ENCODE data around the gene PLD1.
"Not testable (repeated sequence)": the region's sequence is repeated elsewhere in the genome, so short reads cannot be mapped to it uniquely, and the experiment has no call there.

The PLD1 gene

DNA sequence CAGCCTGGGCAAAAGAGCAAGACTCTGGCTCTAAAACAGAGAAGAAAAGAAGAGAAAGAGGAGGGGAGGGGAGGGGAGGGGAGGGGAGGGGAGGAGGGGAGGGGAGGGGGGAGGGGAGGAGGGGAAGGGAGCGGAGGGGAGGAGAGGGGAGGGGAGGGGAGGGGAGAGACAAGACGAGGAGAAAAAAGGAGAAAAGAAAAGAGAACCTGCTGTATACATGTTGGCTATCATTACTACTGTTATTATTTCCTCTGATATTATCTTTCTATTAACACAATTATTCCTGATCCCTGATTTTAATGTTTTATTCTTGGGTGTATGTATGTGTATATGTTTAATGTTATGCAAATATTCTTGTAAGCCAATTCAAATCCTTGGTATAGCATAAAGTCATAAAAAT lies 46.9 kb downstream of the PLD1 start:
- no peak for DNase-seq

DNA sequence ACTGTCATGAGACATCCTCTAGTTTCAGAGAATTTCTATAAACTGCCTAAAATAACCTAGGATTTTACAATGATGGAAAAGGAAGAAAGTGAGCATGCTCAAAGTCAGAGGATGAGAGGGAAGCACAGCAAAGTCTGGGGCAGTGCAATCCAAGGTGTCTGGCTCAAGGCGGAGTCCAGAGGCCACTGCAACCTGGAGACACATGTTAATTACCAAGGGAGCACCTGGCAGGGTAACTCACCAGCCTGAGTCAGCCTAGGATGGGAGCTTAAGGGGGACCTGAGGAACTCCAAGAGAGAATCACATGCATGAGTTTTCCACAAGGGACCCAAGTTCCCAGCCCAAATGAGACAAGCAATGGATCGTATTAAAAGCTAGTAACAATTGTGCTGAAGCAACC lies 49.8 kb downstream of the PLD1 start:
- DNase-seq, result no peak

- no peak for DNase-seq
These were observed 52.2 kb downstream of the PLD1 start for GRCh38 chr3:171758109-171758508.

- no peak for DNase-seq
These were observed 52.8 kb downstream of the PLD1 start for GRCh38 chr3:171757361-171758034.

GRCh38 chr3:171755656-171756055 lies 54.6 kb downstream of the PLD1 start:
- DNase-seq, result no peak

- no peak for DNase-seq
These were observed 55.2 kb downstream of the PLD1 start for GRCh38 chr3:171755015-171755589.

DNA sequence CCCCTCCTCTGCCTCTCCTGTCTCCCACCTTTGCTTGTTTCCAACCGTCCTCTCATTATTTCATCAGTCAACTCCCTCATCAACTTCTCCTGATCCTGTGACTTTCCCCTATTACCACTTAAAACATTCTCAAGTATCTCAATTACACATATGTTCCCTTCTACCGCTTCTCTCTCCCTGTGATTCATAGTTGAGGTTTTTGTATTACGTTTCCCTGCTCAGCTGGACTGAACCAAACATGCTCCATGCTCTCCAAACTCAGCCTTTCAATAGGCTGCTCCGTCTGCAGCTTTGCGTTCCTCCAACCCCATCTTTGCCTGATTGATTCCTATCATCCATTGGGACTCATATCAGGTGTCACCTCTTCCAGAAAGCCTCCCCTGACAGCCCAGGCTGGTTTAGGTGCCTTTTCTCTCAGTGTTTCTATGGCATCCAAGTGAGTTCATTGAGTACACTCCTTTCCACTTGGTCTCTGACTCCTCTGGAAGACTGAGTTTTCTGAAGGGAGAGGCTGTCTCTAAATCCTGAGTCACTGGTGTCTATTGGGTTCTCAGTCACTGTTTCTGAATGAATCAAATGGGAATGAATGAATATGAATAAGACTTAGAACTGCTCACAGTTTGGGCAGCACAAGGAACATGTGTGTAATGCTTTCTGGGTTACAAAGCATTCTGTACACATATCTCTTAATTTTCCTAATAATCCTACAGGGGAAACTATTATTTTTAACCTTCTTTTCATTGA lies 56.4 kb downstream of the PLD1 start:
- DNase-seq, result no peak

DNA sequence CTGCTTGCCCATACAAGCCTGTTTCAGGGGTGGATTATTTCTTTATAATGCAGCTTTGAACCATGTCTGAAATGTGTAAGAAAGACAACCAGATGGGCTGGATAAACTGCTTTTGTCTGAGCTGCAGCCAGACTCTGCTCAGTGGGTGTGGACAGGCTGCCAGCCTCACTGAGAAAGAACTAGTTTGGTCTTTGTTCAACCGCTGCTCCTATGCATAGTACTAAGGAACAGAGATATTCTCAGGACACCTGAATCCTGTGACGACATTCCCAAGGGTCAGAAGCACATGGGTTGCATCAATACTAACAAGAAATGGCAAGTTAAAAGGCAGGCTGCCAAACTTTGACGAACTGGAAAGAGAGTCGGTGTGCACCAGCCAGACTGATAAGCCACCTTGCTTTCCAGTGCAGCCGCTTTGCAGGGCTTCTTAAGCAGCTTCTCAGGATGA lies 57.2 kb downstream of the PLD1 start:
- no peak for DNase-seq

DNA sequence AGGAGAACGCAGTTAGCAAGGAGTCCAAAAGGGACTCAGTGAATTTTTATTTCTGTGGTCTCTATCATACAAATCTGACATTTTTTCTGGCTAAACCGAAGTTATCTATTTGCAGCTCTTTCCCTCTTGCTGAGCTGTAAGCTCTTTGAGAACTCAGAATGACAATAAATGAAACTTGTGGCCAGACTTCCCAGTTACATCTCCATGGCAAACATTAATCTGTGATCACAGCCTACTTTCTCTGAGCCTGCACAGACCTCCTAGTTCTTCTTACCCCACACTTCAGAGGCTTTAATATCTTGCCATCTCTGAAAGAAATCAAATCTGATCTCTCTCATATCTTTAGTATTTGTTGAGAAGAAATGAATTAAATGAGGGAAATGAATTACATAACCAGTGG lies 58.0 kb downstream of the PLD1 start:
- no peak for DNase-seq

DNA sequence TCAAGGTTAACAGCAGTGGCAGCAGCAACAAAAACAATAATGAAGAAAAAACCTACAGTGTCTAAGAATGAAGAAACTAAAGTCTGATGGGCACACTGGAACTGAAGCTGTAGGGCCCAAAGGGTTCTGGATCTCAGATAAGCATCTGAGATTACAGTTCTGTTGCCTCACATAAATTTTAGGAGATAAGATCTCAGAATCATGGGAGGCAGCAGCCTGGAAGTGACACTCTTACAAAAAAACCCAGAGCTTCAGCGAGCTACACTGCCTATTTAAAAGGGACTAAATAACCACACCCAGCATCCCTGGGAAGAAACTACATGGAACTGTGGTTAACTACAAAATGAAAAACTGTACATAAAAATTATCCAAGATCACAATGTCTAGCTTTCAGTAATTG lies 61.2 kb downstream of the PLD1 start:
- no peak for DNase-seq

DNA sequence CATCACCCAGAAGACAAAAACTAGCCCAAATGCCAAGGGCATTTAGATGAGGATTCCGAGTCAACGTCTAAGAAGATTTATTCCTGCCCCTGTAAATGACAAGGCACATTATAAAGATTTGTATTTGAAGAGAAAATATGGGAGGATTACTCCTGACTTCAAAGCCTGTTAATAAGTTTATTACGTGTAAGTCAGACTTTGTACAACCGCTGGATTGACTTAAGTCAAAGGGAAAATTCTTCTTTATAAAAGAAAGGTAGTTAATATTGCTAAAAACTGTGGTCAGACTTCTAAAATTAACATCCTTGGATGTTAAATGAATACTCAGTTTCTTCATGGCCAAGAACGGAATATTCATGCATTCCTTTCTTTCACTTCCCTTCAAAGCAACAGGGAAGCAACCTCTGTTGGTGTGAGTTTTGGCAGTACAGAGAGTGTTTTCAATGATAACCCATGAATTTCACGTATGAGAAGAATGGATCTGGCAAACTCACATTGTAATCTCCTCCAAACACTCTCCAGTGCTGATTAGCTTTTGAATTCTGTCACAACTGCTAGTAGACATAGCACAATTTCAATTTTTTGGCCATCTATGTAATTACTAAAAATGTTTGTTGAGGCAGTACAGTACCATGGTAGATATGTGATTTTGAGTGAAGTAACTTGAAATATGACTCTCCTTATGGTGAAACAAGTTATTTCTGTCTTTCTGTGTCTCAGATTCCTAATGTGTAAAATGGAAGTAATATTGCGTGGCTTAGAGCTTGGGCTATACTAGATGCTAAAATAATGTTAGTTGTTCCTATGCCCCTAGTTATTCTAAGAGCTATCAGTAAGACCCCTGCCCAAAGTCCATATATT lies 62.0 kb downstream of the PLD1 start:
- DNase-seq, result no peak

- DNase-seq, result no peak
These were observed 62.9 kb downstream of the PLD1 start for GRCh38 chr3:171747223-171747920.

DNA sequence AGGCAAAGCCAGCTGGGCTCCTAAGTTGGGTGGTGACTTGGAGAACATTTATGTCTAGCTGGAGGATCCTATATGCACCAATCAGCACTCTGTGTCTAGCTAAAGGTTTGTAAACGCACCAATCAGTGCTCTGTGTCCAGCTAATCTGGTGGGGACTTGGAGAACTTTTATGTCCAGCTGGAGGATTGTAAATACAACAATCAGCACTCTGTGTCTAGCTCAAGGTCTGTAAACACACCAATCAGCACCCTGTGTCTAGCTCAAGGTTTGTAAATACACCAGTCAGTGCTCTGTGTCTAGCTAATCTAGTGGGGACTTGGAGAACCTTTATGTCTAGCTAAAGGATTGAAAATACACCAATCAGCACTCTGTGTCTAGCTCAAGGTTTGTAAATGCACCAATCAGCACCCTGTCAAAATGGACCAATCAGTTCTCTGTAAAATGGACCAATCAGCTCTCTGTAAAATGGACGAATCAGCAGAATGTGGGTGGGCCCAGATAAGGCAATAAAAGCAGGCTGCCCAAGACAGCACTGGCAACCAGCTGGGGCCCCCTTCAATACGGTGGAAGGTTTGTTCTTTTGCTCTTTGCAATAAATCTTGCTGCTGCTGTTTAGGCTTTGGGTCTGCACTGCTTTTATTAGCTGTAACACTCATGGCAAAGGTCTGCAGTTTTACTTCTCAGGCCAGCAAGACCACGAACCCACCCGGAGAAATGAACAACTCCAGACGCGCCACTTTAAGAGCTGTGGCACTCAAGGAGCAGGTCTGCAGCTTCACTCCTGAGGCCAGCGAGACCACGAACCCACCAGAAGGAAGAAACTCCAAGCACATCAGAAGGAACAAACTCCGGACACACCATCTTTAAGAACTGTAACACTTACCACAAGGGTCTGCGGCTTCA lies 63.7 kb downstream of the PLD1 start:
- not testable (repeated sequence) for DNase-seq

DNA sequence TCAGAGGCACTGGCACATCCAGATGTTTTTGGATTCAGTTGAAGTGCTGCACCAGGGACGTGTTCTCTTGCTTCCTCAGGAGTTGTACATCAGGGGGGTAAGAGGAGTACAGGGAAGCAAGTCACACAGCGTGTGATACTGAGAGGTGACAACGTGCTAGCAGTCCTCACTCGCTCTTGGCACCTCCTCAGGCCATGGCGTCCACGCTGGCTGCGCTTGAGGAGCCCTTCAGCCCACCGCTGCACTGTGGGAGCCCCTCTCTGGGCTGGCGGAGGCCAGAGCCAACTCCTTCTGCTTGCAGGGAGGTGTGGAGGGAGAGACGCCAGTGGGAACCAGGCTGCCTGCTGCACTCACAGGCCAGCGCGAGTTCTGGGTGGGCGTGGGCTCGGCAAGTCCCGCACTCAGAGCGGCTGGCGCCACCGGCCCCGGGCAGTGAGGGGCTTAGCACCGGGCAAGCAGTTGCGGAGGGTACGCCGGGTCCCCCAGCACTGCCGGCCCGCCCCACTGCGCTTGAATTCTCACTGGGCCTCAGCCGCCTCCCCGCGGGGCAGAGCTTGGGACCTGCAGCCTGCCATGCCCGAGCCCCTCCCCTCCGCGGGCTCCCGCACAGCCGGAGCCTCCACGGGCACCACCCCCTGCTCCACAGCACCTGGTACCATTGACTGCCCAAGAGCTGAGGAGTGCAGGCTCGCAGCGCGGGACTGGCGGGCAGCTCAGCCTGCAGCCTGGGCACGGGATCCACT lies 64.5 kb downstream of the PLD1 start:
- no peak for DNase-seq

- no peak for DNase-seq
These were observed 66.0 kb downstream of the PLD1 start for GRCh38 chr3:171744158-171744741.

DNA sequence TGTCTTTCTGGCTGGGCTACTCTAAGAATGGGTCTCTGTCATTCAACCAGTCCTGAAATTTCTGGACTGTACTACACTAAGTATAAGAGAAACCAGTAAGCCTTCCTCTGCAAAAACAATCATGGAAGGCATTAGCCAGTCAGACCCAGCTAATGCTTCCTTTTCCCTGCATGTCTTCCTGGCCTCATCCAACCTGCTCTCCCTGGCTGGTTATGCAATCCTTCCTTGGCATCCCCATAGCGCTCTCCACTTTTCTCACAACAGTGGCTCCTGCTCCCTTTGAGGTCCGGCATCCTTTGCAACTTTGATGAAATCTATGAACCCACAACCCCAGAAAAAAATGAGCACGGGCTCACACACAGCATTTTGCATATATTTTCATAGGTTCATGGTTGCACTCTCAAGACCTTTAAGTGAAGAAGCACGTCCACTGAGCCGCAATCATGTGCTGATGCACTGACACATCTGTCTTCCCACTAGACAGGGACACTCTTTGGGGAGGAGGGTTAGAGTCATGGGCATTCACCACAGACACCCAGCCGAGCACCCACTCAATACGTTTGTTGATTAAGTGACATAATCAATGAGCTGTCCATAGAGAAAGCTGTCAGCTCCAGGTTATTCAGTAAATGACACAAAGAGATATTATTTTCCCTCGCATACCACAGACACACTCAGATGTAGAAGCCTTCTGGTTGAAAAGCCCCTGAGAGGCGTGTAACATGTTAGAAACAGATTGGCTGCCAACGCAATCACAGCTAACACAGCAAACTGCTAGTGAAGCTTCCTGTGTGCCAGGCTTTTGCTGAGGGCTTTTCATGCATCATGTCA lies 66.7 kb downstream of the PLD1 start:
- DNase-seq, result no peak

DNA sequence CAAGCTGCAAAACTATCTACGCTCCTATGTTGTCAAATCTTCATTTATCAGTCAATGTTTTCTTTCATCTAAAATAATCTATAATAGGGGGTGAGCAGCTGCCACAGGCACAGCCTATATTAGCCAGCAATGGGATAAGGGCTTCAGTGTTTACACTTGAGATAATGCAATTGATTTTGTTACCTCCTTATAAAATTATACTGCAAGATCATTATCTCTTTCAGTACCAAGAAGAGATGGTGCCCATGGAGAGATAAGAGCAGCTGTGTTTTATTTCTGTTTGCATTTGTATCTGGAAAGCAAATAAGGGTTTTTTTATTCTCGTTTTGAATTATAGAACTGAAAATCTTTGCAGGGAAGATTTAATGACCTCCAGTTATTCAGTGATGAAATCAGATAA lies 68.9 kb downstream of the PLD1 start:
- DNase-seq, result peak; percentile 63

- no peak for DNase-seq
These were observed 73.7 kb downstream of the PLD1 start for GRCh38 chr3:171736556-171736955.

GRCh38 chr3:171733561-171733960 lies 76.7 kb downstream of the PLD1 start:
- DNase-seq, result no peak
